Measurements from ENCODE around the gene PLCE1.

Gene PLCE1

GRCh38 chr10:94005050-94005449, 11.3 kb downstream of the PLCE1 start:
- in situ Hi-C loops (cut with MboI; ENCODE audit: low sequenced_read_pairs, unreplicated experiment), result no loop called here

GRCh38 chr10:94006591-94007550, 13.1 kb downstream of the PLCE1 start:
- TF ChIP-seq, protein P1, sequence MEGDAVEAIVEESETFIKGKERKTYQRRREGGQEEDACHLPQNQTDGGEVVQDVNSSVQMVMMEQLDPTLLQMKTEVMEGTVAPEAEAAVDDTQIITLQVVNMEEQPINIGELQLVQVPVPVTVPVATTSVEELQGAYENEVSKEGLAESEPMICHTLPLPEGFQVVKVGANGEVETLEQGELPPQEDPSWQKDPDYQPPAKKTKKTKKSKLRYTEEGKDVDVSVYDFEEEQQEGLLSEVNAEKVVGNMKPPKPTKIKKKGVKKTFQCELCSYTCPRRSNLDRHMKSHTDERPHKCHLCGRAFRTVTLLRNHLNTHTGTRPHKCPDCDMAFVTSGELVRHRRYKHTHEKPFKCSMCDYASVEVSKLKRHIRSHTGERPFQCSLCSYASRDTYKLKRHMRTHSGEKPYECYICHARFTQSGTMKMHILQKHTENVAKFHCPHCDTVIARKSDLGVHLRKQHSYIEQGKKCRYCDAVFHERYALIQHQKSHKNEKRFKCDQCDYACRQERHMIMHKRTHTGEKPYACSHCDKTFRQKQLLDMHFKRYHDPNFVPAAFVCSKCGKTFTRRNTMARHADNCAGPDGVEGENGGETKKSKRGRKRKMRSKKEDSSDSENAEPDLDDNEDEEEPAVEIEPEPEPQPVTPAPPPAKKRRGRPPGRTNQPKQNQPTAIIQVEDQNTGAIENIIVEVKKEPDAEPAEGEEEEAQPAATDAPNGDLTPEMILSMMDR (IDR thresholded peaks at IDR 0.05; ENCODE audit: borderline replicate concordance, control extremely low read depth, extremely low read depth, insufficient read depth, missing control alignments), result no peak
- no peak for DNase-seq (ENCODE audit: low spot score)
- in situ Hi-C loops (cut with MboI; ENCODE audit: low sequenced_read_pairs, unreplicated experiment), result no loop called here

More at GRCh38 chr10:94005050-94005449, 11.3 kb downstream of the PLCE1 start:
- TF ChIP-seq, protein P1 (IDR thresholded peaks at IDR 0.05; ENCODE audit: borderline replicate concordance, control extremely low read depth, extremely low read depth, insufficient read depth, missing control alignments), result no peak
- DNase-seq (ENCODE audit: low spot score), result no peak

DNA sequence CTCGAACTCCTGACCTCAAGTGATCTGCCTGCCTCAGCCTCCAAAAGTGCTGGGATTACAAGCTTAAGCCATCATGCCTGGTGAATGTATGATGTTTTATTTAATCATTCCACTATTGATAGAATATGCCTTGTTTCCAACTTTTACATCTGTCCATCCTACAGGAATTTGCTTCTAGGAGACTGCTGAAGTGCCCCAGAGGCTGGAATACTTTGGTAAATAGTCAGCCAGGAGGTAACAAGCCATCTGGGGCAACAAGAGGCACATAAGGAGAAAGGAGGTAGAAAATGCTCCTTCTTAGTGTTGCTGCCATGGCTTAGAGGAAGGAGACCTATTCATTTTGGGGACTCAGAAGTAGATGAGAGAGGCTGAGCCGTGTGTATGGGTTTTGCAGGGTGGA, 14.8 kb downstream of the PLCE1 start:
- in situ Hi-C loops (cut with MboI; ENCODE audit: low sequenced_read_pairs, unreplicated experiment), result no loop called here
- no peak for DNase-seq (ENCODE audit: low spot score)
- TF ChIP-seq, protein P1 (IDR thresholded peaks at IDR 0.05; ENCODE audit: borderline replicate concordance, control extremely low read depth, extremely low read depth, insufficient read depth, missing control alignments), result no peak

DNA sequence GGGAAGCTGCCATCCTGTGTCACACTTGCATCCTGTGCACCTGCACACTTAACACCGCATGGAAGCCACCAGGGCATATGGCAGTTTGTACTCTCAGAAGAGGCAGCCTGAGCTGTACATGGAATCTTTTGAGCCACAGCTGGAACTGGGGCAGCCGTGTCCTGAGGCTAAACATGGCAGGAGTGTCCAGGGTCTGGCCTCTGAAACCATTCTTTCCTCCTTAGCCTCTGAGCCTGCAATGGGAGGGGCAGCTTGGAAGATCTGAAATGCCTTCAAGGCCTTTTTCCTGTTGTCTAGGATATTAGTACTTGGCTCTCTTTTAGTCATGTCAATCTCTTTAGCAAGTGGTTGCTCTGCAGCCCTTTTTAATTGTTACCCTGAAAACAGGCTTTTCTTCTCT, 16.4 kb downstream of the PLCE1 start:
- TF ChIP-seq, protein P1 (IDR thresholded peaks at IDR 0.05; ENCODE audit: borderline replicate concordance, control extremely low read depth, extremely low read depth, insufficient read depth, missing control alignments), result no peak
- DNase-seq (ENCODE audit: low spot score), result no peak
- in situ Hi-C loops (cut with MboI; ENCODE audit: low sequenced_read_pairs, unreplicated experiment), result no loop called here

DNA sequence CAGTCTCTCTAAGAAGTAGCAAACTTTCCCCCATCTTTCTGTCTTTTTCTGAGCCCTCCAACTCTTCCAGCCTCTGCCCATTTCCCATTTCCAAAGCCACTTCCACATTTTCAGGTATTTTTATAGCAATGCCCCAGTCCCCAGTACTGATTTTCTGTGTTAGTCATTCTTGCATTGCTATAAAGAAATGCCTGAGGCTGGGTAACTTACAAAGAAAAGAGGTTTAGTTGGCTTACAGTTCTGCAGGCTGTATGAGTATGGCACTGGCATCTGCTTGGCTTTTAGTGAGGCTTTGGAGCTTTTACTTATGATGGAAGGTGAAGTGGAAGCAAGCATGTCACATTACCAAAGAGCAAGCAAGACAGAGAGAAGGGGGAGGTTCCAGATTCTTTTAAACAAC, 17.2 kb downstream of the PLCE1 start:
- DNase-seq (ENCODE audit: low spot score), result no peak
- TF ChIP-seq, protein P1 (IDR thresholded peaks at IDR 0.05; ENCODE audit: borderline replicate concordance, control extremely low read depth, extremely low read depth, insufficient read depth, missing control alignments), result no peak
- in situ Hi-C loops (cut with MboI; ENCODE audit: low sequenced_read_pairs, unreplicated experiment), result no loop called here

DNA sequence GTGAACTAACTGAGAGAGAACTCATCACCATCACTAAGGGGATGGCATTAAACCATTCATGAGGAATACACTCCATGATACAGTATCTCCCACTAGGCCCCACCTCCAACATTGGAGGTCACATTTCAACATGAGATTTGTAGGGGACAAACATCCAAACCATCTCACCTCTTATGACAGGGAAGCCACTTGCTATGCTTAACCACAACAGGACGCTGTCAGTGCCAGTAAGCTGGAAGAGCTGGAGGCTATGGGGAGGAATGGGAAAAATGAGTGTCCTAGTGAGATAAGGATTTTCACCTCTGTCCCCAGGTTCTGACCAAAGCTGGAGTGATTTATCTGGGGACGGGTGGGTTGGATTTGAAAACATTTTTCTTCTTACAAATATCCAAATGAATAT, 17.6 kb downstream of the PLCE1 start:
- TF ChIP-seq, protein P1 (IDR thresholded peaks at IDR 0.05; ENCODE audit: borderline replicate concordance, control extremely low read depth, extremely low read depth, insufficient read depth, missing control alignments), result no peak
- DNase-seq (ENCODE audit: low spot score), result no peak
- in situ Hi-C loops (cut with MboI; ENCODE audit: low sequenced_read_pairs, unreplicated experiment), result no loop called here

Measured in GM13976 (cell line).